HG03442 (cell line): Measurements from ENCODE around the gene MLX.
"Not testable (repeated sequence)": the region's sequence is repeated elsewhere in the genome, so short reads cannot be mapped to it uniquely, and the experiment has no call there.

Experiments
- ATAC-seq: cut with Tn5 transposase; IDR thresholded peaks from one replicate; pipeline ENCODE4 v1.9.1; 2021; ENCODE audit warnings: mild to moderate bottlenecking, moderate library complexity; ENCODE audit not compliant: unreplicated experiment

The MLX gene

DNA sequence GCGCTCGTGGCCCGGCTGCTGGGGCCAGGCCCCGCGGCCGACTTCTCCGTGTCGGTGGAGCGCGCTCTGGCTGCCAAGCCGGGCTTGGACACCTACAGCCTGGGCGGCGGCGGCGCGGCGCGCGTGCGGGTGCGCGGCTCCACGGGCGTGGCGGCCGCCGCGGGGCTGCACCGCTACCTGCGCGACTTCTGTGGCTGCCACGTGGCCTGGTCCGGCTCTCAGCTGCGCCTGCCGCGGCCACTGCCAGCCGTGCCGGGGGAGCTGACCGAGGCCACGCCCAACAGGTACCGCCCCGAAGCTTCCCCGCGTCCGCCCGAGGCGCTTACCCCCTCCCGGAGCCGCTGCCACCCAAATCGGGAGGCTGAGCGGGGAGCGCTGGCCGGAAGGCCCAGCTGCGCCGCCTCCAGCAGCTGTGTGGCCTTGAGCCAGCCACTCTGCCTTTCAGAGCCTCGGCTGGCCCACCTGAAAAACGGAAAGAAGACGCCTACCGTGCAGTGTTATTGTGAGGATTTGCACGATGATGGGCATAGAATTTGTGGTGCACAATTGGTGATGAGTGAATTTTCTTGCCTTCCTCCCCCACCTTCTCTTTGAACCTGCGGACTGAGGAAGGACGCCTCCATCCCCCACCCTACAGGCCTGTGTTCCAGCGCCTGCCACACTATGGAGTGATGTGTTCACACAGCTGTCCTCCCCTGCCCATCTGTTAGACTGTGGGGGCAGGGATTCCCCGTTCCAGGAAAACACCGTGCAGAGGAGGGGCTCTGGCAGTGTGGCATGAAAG is 30.3 kb upstream of the MLX start:
- peak; percentile 61 for ATAC-seq

GRCh38 chr17:42537156-42537805 is 29.6 kb upstream of the MLX start:
- no peak for ATAC-seq

- ATAC-seq, result no peak
These were observed 29.0 kb upstream of the MLX start for GRCh38 chr17:42537826-42538451.

GRCh38 chr17:42538482-42538881 is 28.4 kb upstream of the MLX start:
- ATAC-seq, result no peak

DNA sequence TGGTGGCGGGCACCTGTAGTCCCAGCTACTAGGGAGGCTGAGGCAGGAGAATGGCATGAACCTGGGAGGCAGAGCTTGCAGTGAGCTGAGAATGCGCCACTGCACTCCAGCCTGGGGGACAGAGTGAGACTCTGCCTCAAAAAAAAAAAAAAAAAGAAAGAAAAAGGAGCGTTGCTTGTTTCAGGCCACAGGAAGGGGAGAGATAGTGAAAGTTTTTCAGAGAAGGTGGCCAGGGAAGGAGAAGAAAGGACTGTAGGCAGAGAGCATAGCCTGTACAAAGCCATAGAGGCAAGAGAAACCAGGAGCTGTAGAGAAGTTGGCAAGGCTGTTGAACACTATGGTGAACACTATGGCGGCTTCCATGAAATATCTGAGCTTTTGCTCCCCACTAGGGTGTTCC is 26.3 kb upstream of the MLX start:
- not testable (repeated sequence) for ATAC-seq

DNA sequence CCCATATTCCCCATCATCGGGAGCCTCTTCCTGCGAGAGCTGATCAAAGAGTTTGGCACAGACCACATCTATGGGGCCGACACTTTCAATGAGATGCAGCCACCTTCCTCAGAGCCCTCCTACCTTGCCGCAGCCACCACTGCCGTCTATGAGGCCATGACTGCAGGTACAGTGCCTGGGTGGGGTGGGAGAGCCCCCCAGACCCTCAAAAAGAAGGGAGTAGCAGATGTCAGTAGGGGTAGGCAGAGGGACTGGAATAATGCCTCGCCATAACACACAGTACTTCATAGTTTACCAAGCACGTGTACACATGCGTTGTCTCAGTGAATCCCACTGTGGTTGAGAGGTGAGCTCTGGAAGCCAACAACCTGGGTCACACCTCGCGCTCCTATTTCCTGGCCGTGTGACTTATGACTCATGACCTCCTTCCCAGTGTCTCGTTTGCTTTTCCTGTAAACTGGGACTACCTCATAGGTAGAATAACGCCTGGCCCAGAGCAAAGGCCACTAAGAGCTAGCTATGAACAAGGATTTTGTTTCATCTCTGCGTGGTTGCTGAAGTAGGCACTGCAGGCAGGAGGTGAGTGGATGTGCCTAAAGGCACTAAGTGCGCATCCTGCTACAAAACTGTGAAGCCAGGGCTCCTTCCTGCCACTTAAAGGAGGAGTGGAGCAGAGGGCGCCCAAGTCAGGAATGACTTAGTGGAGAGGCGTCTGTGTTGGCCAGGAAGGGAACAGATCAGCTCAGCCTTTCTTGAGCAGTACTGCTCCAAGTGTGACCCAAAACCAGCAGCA is 25.7 kb upstream of the MLX start:
- ATAC-seq, result no peak

DNA sequence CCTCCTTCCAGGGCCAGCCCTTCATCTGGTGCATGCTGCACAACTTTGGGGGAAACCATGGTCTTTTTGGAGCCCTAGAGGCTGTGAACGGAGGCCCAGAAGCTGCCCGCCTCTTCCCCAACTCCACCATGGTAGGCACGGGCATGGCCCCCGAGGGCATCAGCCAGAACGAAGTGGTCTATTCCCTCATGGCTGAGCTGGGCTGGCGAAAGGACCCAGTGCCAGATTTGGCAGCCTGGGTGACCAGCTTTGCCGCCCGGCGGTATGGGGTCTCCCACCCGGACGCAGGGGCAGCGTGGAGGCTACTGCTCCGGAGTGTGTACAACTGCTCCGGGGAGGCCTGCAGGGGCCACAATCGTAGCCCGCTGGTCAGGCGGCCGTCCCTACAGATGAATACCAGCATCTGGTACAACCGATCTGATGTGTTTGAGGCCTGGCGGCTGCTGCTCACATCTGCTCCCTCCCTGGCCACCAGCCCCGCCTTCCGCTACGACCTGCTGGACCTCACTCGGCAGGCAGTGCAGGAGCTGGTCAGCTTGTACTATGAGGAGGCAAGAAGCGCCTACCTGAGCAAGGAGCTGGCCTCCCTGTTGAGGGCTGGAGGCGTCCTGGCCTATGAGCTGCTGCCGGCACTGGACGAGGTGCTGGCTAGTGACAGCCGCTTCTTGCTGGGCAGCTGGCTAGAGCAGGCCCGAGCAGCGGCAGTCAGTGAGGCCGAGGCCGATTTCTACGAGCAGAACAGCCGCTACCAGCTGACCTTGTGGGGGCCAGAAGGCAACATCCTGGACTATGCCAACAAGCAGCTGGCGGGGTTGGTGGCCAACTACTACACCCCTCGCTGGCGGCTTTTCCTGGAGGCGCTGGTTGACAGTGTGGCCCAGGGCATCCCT is 23.5 kb upstream of the MLX start:
- ATAC-seq, result no peak

GRCh38 chr17:42544874-42545283 is 22.0 kb upstream of the MLX start:
- no peak for ATAC-seq

GRCh38 chr17:42545755-42546505 is 21.0 kb upstream of the MLX start:
- ATAC-seq, result not testable (repeated sequence)

- ATAC-seq, result no peak
These were observed 19.9 kb upstream of the MLX start for GRCh38 chr17:42547001-42547461.

DNA sequence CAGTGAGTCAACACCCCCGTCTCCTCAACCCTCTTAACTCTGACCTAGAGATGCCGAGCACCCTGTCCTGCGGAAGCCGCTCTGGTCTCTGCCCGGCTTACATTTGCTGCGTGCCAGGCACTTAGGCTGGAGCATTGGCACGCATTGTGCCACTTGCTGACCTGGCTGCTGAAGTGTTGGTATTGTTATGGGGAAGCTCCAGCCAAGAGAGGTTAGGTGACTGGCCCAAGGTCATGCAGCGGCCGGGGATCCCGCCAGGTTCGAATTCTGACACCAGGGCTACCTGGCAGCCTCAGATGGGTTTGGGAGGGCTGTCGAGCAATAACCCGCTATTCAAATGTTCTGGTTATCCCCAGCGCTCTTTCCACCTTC is 19.2 kb upstream of the MLX start:
- ATAC-seq, result no peak

- ATAC-seq, result peak; percentile 63
These were observed 18.6 kb upstream of the MLX start for GRCh38 chr17:42548070-42548837.

DNA sequence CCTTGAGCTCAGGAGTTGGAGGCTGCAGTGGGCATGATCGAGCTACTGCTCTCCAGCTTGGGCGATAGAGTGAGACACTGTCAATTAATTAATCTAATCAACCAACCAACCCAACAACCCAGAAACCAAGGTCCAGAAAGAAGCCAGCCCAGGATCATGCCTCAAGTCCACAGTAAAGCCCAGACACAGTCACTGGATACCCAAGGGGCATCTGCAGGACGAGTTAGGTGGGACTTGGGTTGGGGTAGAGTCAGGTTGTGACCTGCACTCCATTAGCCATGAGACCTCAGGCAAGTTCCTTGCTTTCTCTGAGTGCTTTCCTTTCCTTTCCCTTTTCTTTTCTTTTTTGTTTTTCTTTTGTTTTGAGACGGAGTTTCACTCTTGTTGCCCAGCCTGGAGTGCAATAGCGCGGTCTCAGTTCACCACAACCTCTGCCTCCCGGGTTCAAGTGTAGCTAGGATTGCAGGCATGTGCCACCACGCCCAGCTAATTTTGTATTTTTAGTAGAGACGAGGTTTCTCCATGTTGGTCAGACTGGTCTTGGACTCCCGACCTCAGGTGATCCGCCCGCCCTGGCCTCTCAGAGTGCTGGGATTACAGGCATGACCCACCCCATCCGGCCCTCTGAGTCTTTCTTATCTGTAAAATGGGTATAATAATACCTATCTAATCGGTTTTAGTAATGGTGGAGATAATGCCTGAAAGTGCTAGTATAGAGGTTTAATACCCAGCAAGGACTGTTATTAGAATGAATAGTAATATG is 17.7 kb upstream of the MLX start:
- no peak for ATAC-seq

GRCh38 chr17:42552736-42553135 is 14.2 kb upstream of the MLX start, which contains the start of gene HSD17B1:
TSS of gene HSD17B1 (plus strand) at chr17:42552923. CDS start at chr17:42552934, 11 bp downstream.
- not testable (repeated sequence) for ATAC-seq

- no peak for ATAC-seq
These were observed 13.6 kb upstream of the MLX start for GRCh38 chr17:42553161-42553818.

DNA sequence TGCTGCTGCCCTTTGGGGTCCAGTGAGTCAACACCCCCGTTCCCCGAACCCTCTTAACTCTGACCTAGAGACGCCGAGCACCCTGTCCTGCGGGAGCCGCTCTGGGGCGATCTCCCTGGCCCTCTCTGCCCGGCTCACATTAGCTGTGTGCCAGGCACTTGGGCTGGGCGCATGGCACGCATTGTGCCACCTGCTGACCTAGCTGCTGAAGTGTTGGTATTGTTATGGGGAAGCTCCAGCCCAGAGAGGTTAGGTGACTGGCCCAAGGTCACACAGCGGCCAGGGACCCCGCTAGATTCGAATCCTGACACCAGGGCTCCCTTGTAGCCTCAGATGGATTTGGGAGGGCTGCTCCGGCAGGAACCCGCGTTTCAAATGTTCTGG is 13.0 kb upstream of the MLX start:
- ATAC-seq, result no peak
